HEK293 (cell line): Measurements from ENCODE around the gene LRP1B.

Source experiments
- BCL11A ChIP-seq: fragments of 450-650 bp; formaldehyde crosslinking; IDR thresholded peaks from 2 replicates; pipeline ENCODE4 v1.5.1; 2016; ENCODE audit warnings: low read depth, missing biosample characterization, missing genetic modification characterization
- ZBTB1 ChIP-seq: fragments of 450-650 bp; formaldehyde crosslinking; IDR thresholded peaks from 2 replicates; pipeline ENCODE4 v1.5.1; 2016; ENCODE audit warnings: missing biosample characterization, missing genetic modification characterization
- ZNF423 ChIP-seq: fragments of 450-650 bp; formaldehyde crosslinking; IDR thresholded peaks from 2 replicates; pipeline ENCODE4 v1.5.1; 2016; ENCODE audit warnings: missing biosample characterization, missing genetic modification characterization
- TF ChIP-seq, protein P1 (sequence below): fragments of 450-650 bp; formaldehyde crosslinking; IDR thresholded peaks from 2 replicates; pipeline ENCODE4 v1.5.1; 2016; ENCODE audit warnings: missing biosample characterization, missing genetic modification characterization
- TF ChIP-seq, protein P2 (sequence below): fragments of 450-650 bp; formaldehyde crosslinking; conservative IDR thresholded peaks from 2 replicates; pipeline ENCODE4 v1.5.1; 2016; ENCODE audit warnings: low read depth, missing biosample characterization, missing genetic modification characterization

DNA sequence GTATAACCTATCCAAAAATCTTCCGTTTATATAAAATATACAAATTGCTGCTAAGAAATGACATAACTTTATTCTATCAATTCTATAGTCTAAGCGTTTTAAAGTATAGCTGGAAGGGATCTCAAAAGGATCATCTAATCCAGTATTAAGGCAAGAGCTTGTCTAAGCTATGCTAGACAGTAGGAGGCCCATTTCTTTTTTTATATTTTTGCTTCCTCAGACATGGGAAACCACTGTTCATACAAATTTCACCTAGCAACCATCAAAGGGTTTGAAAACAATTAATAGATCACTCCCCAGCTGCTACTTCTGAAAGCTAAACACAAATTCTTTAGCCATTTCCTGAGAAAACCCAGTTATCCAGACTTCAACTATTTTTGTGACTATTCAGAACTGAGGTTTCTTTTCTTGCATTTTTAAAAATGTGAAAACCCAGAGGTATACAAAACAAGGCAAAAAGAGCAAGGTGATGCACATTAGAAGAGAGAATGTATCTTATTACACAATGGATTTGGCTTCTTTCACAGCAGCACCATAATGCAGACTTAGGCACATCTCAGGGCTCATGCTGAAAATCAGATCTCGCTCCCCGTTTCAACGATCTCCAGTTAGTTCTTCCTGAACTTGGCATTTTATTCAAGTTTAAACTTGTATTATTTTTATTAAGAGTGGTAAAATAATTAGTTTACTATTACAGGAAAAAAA lies 274.4 kb downstream of the LRP1B start:
- no peak for TF ChIP-seq ZBTB1 (tag by site-specific recombination)
- TF ChIP-seq, protein P1, sequence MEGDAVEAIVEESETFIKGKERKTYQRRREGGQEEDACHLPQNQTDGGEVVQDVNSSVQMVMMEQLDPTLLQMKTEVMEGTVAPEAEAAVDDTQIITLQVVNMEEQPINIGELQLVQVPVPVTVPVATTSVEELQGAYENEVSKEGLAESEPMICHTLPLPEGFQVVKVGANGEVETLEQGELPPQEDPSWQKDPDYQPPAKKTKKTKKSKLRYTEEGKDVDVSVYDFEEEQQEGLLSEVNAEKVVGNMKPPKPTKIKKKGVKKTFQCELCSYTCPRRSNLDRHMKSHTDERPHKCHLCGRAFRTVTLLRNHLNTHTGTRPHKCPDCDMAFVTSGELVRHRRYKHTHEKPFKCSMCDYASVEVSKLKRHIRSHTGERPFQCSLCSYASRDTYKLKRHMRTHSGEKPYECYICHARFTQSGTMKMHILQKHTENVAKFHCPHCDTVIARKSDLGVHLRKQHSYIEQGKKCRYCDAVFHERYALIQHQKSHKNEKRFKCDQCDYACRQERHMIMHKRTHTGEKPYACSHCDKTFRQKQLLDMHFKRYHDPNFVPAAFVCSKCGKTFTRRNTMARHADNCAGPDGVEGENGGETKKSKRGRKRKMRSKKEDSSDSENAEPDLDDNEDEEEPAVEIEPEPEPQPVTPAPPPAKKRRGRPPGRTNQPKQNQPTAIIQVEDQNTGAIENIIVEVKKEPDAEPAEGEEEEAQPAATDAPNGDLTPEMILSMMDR (tag by site-specific recombination), result no peak
- TF ChIP-seq, protein P2, sequence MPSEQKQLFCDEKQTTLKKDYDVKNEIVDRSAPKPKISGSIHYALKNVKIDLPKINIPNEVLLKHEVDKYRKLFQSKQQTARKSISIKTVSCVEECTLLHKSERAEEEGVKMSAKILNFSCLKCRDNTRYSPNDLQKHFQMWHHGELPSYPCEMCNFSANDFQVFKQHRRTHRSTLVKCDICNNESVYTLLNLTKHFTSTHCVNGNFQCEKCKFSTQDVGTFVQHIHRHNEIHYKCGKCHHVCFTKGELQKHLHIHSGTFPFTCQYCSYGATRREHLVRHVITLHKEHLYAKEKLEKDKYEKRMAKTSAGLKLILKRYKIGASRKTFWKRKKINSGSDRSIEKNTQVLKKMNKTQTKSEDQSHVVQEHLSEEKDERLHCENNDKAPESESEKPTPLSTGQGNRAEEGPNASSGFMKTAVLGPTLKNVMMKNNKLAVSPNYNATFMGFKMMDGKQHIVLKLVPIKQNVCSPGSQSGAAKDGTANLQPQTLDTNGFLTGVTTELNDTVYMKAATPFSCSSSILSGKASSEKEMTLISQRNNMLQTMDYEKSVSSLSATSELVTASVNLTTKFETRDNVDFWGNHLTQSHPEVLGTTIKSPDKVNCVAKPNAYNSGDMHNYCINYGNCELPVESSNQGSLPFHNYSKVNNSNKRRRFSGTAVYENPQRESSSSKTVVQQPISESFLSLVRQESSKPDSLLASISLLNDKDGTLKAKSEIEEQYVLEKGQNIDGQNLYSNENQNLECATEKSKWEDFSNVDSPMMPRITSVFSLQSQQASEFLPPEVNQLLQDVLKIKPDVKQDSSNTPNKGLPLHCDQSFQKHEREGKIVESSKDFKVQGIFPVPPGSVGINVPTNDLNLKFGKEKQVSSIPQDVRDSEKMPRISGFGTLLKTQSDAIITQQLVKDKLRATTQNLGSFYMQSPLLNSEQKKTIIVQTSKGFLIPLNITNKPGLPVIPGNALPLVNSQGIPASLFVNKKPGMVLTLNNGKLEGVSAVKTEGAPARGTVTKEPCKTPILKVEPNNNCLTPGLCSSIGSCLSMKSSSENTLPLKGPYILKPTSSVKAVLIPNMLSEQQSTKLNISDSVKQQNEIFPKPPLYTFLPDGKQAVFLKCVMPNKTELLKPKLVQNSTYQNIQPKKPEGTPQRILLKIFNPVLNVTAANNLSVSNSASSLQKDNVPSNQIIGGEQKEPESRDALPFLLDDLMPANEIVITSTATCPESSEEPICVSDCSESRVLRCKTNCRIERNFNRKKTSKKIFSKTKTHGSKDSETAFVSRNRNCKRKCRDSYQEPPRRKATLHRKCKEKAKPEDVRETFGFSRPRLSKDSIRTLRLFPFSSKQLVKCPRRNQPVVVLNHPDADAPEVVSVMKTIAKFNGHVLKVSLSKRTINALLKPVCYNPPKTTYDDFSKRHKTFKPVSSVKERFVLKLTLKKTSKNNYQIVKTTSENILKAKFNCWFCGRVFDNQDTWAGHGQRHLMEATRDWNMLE (tag by site-specific recombination), result no peak
- no peak for TF ChIP-seq ZNF423
- TF ChIP-seq BCL11A (tag by site-specific recombination), result no peak
